Hepatocyte (in vitro differentiated cells): ENCODE data around the gene CNTNAP2. TPM values are rescaled to one million over a fixed set of nuclear protein-coding genes. Genes with fewer than 3 reads are reported as not detected.

Experiments
- DNase-seq: peaks from one replicate; pipeline ENCODE4 v3.0.0-alpha.2; 2016; ENCODE audit warnings: low spot score
- H2AFZ ChIP-seq: fragments of 200-600 bp; sonication (generic); 2 replicates; pipeline ENCODE4 v1.6.0; 2016; ENCODE audit warnings: antibody characterized with exemption, mild to moderate bottlenecking
- H3K27ac ChIP-seq: fragments of 200-600 bp; sonication (generic); 2 replicates; pipeline ENCODE4 v1.5.1; 2016; ENCODE audit warnings: mild to moderate bottlenecking
- H3K27me3 ChIP-seq: fragments of 200-600 bp; sonication (generic); 2 replicates; pipeline ENCODE4 v1.6.1; 2016
- H3K36me3 ChIP-seq: fragments of 200-600 bp; sonication (generic); replicated peaks from 2 replicates; pipeline ENCODE4 v1.5.1; 2016; ENCODE audit warnings: low read depth; ENCODE audit not compliant: insufficient read depth
- H3K4me1 ChIP-seq: fragments of 200-600 bp; sonication (generic); 2 replicates; pipeline ENCODE4 v1.5.1; 2016; ENCODE audit warnings: mild to moderate bottlenecking, moderate library complexity; ENCODE audit not compliant: insufficient read depth
- H3K4me2 ChIP-seq: fragments of 200-600 bp; sonication (generic); 2 replicates; pipeline ENCODE4 v1.6.0; 2016
- H3K4me3 ChIP-seq: fragments of 200-600 bp; sonication (generic); 2 replicates; pipeline ENCODE4 v1.5.1; 2016; ENCODE audit warnings: mild to moderate bottlenecking
- H3K79me2 ChIP-seq: fragments of 200-600 bp; sonication (generic); 2 replicates; pipeline ENCODE4 v1.6.0; 2017; ENCODE audit warnings: mild to moderate bottlenecking
- H3K9me2 ChIP-seq: fragments of 200-600 bp; sonication (generic); replicated peaks from 2 replicates; pipeline ENCODE4 v1.6.0; 2017; ENCODE audit warnings: mild to moderate bottlenecking; ENCODE audit not compliant: insufficient read depth
- H3K9me3 ChIP-seq: fragments of 200-600 bp; sonication (generic); 2 replicates; pipeline ENCODE4 v1.5.1; 2016; ENCODE audit warnings: low read depth, mild to moderate bottlenecking
- H4K20me1 ChIP-seq: fragments of 200-600 bp; sonication (generic); 2 replicates; pipeline ENCODE4 v1.6.0; 2016; ENCODE audit warnings: mild to moderate bottlenecking; ENCODE audit not compliant: insufficient read depth, poor library complexity, severe bottlenecking
- EZH2 ChIP-seq: fragments of 200-600 bp; sonication (generic); IDR thresholded peaks from 2 replicates; pipeline ENCODE4 v1.6.1; 2016; ENCODE audit warnings: antibody characterized with exemption, mild to moderate bottlenecking, borderline replicate concordance
- EZH2phosphoT487 ChIP-seq: fragments of 200-600 bp; sonication (generic); IDR thresholded peaks from one replicate; pipeline ENCODE4 v1.6.1; 2018; ENCODE audit warnings: antibody characterized with exemption, mild to moderate bottlenecking, low read depth, moderate library complexity; ENCODE audit not compliant: unreplicated experiment, severe bottlenecking
- WGBS: methylation state at CpG from one replicate; pipeline ENCODE4 v1.1.6; 2016; ENCODE audit warnings: low lambda C conversion rate; ENCODE audit errors: missing lambda C conversion rate; 5-methylcytosine and 5-hydroxymethylcytosine counted together
- polyA plus RNA-seq: library from polyadenylated mRNA; unstranded; fragments of >200 nt; fragmentation: Nextera tagmentation; extraction: Ambion mirVana; gene quantifications from 2 replicates; pipeline ENCODE4 v1.2.1, GENCODE V29; 2016
- total RNA-seq: library from RNA; depleted of rRNA; stranded (reverse); fragments of >200 nt; gene quantifications from 2 replicates; pipeline ENCODE4 v1.2.3, GENCODE V29; 2014
- TF ChIP-seq, protein P1 (sequence below): fragments of 200-600 bp; sonication (generic); IDR thresholded peaks from 2 replicates; pipeline ENCODE4 v1.5.1; 2016; ENCODE audit warnings: antibody characterized with exemption, mild to moderate bottlenecking; ENCODE audit not compliant: poor library complexity

The CNTNAP2 gene
- total and polyA plus RNA-seq, 2 experiments from 2014 or later, result 7.5 to 14.7 TPM

DNA sequence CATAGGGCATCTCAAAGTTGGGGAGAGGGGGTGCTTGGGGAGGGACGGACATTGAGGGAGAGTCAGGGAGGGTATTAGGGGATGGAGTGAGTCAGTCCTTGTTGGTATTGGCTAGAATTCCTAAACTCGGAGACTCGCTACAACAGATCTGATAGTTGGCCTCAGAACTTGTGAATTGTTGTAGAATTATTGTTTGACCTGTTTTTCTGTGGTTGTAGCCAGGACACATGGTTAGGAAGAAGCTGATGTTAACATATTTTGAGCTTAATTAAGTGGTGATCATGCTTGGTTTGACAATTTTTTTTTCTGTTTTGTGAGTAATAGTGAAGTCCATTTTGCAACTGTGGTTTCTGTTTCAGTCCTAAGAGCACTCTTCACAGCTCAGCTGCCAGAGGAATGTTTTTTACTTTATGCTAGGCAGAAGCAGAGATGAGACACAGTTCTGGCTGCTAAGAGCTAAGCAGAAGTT lies 1283.7 kb downstream of the CNTNAP2 start:
- Histone ChIP-seq H3K4me3 (no peak overlapping the region), H3K27ac (no peak overlapping the region), H3K9me3 (no peaks in the 10 kb centered on the region), H3K36me3 (no peaks in the 10 kb centered on the region), H3K4me2 (no peak overlapping the region), H3K79me2 (no peaks in the 10 kb centered on the region), H3K4me1 (no peaks in the 10 kb centered on the region), H2AFZ (no peak overlapping the region), H3K9me2 (no peaks in the 10 kb centered on the region), H3K27me3 (no peaks in the 10 kb centered on the region), H4K20me1 (no peaks in the 10 kb centered on the region)
- TF ChIP-seq EZH2 (no peak), EZH2phosphoT487 (no peak)
- TF ChIP-seq, protein P1, sequence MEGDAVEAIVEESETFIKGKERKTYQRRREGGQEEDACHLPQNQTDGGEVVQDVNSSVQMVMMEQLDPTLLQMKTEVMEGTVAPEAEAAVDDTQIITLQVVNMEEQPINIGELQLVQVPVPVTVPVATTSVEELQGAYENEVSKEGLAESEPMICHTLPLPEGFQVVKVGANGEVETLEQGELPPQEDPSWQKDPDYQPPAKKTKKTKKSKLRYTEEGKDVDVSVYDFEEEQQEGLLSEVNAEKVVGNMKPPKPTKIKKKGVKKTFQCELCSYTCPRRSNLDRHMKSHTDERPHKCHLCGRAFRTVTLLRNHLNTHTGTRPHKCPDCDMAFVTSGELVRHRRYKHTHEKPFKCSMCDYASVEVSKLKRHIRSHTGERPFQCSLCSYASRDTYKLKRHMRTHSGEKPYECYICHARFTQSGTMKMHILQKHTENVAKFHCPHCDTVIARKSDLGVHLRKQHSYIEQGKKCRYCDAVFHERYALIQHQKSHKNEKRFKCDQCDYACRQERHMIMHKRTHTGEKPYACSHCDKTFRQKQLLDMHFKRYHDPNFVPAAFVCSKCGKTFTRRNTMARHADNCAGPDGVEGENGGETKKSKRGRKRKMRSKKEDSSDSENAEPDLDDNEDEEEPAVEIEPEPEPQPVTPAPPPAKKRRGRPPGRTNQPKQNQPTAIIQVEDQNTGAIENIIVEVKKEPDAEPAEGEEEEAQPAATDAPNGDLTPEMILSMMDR, result no peak
- WGBS, result 81% methylated on average over 3 of the region's 3 CpGs
- DNase-seq, result no peak

DNA sequence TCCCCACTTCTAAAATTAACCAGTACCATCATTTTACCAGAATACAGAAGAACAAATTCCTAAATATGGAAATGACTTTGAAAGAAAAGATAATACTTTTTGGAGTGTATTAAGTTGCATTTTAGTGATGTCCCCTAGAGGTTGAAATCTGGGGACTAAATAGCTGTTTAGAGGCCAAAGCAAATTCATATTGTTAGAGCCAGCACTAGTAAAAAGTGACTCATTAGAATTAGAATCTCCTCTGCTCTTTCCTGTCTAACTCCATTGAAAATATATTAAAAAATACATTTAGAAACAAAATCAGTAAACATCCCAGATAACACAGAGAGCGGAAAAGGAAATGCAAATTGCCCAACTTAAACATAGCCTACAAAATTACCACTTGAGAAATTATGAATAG lies 1284.3 kb downstream of the CNTNAP2 start:
- Histone ChIP-seq H3K9me3 (no peaks in the 10 kb centered on the region), H3K4me3 (no peak overlapping the region), H3K79me2 (no peaks in the 10 kb centered on the region), H4K20me1 (no peaks in the 10 kb centered on the region), H3K27ac (no peak overlapping the region), H3K4me1 (no peaks in the 10 kb centered on the region), H3K9me2 (no peaks in the 10 kb centered on the region), H2AFZ (no peak overlapping the region), H3K27me3 (no peaks in the 10 kb centered on the region), H3K36me3 (no peaks in the 10 kb centered on the region), H3K4me2 (no peak overlapping the region)
- no peak for DNase-seq
- no peak for TF ChIP-seq EZH2
- no peak for TF ChIP-seq EZH2phosphoT487
- TF ChIP-seq, protein P1, result no peak
- 90% methylated on average over 1 of the region's 1 CpG for WGBS

DNA sequence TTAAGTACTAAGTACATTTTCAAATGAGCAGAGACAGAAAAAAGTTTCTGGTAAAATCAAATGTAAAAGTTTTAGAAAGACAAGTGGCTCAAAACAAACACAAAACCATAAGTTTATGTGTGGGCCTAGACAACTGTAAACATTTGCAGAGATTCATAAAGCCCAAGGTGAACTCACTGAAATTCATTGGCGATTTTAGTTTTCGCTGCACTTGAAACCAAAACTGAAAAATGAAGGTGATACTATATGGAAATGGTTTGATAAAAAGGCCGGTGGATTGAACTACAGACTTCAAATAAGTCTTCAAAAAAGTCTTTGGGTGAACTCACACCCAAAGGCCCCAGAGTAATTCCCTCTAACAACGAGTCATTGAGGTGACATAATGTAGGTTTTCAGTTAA lies 1289.0 kb downstream of the CNTNAP2 start:
- Histone ChIP-seq H3K9me3 (no peaks in the 10 kb centered on the region), H3K27ac (no peak overlapping the region), H3K27me3 (no peaks in the 10 kb centered on the region), H3K9me2 (no peaks in the 10 kb centered on the region), H3K36me3 (no peaks in the 10 kb centered on the region), H4K20me1 (no peaks in the 10 kb centered on the region), H3K4me1 (no peaks in the 10 kb centered on the region), H3K4me3 (no peak overlapping the region), H3K4me2 (no peak overlapping the region), H2AFZ (no peak overlapping the region), H3K79me2 (no peaks in the 10 kb centered on the region)
- DNase-seq, result no peak
- WGBS, result 83% methylated on average over 4 of the region's 4 CpGs
- TF ChIP-seq EZH2phosphoT487 (no peak), EZH2 (no peak)
- TF ChIP-seq, protein P1, result no peak

DNA sequence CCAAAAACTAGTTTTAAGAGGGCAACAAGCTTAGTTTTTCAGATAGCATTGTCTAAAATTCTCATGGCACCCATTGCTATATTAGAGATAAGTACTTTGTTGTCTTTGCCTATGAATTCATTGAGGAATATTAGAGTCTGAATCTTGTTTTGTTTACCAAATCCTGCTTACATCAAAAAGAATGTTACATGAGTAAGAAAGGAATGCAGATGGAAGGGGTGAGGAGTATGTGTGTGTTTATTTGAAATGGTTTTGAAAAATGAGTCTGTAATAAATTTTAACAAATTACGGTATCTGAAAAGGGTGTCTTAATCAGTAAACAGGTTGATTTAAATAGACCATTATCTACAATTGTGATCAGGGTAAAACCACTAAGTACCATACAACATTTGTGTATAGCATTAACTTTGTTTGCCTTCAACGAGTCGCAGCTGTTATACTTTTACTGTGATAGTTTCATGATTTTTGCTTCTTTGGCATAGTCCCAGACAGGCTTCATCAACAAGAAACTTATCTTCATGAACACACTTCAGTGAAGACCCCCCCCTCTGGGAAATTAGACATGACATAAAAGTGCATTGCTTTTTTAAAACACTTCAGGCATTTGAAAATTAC lies 1290.0 kb downstream of the CNTNAP2 start:
- DNase-seq, result no peak
- Histone ChIP-seq H3K27me3 (no peaks in the 10 kb centered on the region), H3K79me2 (no peaks in the 10 kb centered on the region), H3K9me3 (no peaks in the 10 kb centered on the region), H3K36me3 (no peaks in the 10 kb centered on the region), H3K4me2 (no peak overlapping the region), H3K27ac (no peak overlapping the region), H4K20me1 (no peaks in the 10 kb centered on the region), H2AFZ (no peak overlapping the region), H3K4me1 (no peaks in the 10 kb centered on the region), H3K4me3 (no peak overlapping the region), H3K9me2 (no peaks in the 10 kb centered on the region)
- WGBS, result 49% methylated on average over 3 of the region's 3 CpGs
- TF ChIP-seq EZH2, result no peak
- no peak for TF ChIP-seq EZH2phosphoT487
- TF ChIP-seq, protein P1, result no peak
